Daoy (cell line): ENCODE data around the gene GPR85. TPM values are rescaled to one million over a fixed set of nuclear protein-coding genes. Genes with fewer than 3 reads are reported as not detected.
"Not testable (repeated sequence)": the region's sequence is repeated elsewhere in the genome, so short reads cannot be mapped to it uniquely, and the experiment has no call there.

Experiments used
- DNase-seq: peaks from one replicate; pipeline ENCODE4 v3.0.0-alpha.2; 2015; ENCODE audit warnings: low read depth
- total RNA-seq: library from RNA; depleted of rRNA; stranded (reverse); fragments of >200 nt; shearing (Covaris generic); gene quantifications from 2 replicates; pipeline ENCODE4 v1.2.3, GENCODE V29; 2014; rRNA removed

Gene GPR85, protein sequence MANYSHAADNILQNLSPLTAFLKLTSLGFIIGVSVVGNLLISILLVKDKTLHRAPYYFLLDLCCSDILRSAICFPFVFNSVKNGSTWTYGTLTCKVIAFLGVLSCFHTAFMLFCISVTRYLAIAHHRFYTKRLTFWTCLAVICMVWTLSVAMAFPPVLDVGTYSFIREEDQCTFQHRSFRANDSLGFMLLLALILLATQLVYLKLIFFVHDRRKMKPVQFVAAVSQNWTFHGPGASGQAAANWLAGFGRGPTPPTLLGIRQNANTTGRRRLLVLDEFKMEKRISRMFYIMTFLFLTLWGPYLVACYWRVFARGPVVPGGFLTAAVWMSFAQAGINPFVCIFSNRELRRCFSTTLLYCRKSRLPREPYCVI
- total RNA-seq, result 1.4 and 3.4 TPM in 2 replicates

DNA sequence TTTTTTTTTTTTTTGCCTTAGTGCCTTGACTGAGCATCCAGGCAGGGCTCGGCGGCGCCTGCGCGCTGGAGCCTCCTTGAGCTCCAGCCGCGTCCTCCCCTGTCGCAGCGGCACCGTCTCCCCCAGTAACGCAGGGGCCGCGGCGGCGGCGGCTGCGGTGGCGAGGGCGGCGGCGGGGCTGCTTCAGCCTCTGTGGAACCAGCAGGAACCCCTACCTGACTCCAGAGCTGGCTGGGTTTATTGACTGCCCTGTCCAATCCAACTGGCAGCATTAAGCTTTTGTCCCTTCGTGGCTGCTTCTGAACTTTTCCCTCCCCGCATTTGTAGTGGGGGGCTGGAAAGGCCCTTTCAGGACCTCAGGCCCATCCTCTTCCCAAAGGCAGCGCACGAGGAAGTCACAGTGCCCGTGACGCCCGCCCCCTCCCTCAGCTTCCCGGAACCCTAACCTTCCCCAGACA, at the start of gene GPR85:
GPR85 (minus strand) TSS at position 397 of the 458 bp plus-strand sequence. CDS start 2,106 bp downstream, outside the sequence.
- peak; percentile 90 for DNase-seq

DNA sequence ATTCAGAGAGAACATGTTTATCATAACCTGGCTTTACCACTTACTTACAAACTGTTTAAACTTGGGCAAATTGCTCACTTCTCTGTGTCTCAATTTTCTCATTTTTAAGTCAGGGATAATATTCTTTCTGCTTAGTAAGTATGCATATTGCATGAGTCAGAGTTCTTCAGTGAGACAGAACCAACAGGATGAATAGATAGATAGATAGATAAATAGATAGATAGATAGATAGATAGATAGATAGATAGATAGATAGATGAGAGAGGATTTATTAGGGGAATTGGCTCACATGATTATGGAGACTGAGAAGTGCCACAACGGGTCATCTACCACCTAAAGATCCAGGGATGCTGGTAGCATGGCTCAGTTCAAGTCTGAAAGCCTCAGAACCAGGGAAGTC, 47.4 kb upstream of the GPR85 start:
- no peak for DNase-seq

DNA sequence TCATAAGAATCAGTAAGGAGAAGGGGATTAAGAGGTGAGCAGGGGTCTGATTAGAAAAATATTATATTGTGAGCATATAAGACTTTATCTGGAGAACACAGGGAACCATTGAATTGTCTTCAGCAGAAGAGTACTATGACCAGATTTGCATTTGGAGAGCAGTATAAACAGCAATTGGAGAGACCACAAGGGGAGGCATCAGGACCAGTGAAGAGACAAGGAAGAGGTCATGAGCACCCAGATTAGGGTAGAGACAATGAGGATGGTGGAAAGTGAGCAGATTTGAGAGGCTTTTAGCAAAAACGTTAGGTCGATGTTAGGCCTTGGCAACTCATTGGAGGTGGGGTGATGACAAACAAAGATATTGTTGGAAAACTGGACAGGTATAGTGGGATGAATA, 44.7 kb upstream of the GPR85 start:
- no peak for DNase-seq

DNA sequence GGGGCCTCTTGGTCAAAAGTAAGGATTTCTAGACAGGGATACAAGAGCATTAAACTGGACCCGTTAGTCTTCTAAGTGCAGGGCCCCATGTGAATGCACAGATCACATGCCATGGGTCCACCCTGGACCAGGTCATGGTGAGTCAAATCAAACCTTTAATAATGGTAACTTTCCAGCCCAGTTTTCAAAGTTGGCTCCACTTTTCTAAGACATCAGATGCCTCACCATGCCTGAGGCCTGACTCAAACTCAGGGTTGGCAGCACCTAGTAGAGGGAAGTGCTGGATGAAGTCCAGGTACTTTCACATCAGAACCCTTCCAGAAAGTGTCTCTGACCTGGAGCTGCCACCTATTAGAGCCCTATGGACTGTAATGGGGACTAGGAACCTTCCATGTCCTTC, 41.4 kb upstream of the GPR85 start:
- DNase-seq, result no peak

DNA sequence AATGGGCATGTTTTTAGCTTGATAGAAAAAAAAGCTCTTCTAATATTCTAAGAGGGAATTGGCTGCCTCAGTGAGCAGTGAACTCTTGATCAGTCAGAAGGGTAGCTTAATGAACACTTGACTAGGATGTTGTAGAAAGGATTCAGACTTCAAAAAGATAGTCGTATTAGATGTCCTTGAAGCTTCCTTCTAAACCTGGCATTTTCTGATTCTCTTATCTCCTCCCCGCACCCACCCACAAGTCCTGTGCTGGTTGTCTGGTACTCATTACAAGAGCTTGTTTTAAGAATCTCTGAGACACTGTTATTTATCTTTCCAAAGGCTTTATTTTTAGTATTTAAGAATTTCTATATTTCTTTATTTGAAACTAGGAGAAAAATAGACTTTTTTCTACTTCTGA, 39.1 kb upstream of the GPR85 start:
- DNase-seq, result no peak

DNA sequence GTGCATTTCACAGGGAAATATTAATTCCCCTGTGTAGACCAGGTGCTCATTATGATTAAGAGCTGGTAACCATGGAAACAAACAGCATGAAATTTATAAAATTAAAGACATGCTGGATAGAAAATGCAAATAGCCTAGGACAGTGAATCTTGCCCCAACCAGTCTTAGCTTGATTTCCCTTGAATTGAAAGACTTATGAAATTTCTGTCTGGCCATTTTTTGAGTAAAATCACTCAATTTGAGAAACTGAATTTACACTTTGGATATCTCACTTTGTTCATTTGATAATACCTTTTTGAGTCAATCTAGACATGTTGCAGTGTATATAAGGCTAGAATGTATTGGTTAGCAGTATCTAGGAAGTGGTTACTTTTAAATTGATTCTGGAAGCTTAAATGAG, 36.1 kb upstream of the GPR85 start:
- DNase-seq, result no peak

DNA sequence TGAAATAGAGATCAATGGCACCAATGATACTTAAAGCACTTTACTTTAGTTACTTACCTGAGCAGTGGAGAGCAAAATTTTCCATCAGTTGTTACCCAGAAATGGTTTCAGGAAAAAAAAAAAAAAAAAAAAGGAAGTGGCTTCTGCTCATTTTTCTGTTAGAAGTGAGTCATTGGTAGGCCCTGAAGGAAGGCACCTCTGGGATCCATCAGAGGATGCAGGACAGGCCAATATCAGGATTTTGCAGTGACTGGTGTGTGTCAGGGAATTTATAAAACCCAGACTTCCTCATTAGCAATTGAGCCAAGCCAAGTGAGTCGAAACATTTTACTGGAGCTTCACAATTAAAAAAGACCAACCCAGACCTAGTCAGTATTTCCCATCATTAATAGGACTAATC, 34.0 kb upstream of the GPR85 start:
- DNase-seq, result no peak

DNA sequence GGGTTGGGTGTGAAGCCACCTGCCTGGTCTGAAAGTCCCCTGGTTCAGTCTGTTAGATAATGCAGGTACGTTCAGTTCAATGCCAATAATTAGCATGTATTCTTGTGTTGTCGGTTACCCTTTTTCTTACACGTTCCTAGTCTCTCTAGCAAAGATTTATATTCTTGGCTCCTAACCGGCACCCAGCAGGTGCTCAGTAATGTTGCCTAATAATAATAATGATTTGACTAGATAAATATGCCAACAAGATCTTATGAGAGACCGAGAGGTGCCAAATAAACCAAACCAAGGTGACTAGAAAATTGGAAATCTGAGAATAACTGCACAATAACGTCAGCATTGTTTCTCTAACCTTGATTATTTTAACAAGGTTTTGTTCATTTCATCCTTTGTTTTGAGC, 32.8 kb upstream of the GPR85 start:
- no peak for DNase-seq

DNA sequence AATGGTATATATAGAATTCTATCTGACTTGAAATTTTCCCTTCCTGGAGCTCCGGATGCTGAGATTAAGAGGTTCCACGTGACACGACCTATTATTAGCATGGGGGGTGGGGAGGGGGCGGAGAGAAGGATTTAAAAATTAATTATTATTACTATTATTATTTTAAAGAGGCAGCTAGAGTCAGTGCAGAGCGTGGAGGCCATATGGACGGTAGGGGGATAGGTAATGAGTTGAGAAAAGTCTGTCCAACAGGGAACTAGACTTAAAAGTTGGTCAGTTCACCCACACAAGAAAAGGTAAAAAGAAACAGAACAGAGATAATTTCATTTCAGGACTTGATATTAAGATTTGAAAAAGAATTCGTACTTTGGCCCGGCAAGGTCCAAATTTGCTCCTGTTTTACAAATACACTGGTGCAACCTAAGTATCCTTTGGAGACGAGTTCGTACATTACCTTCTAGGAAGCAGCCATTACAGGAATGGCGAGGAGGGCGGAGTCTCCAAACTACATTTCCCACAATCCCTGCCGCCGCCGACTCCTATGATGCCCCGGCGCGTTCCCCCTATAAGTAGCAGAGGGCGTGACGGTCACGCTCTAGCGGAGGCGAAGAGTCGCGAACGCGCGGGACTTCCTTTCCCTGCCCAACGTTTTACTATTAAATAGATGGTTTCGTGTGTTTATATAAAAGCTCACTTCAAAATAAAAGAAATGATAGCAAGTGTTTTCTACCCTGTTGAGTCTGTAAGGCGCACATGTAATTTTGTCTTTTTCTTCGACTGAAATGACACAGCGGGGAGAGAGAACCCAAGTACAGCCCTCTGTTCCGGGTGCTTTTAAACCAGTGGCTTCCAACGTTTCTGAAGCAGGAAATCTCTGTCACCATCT, 31.7 kb upstream of the GPR85 start, which contains the start of gene SMIM30:
SMIM30 (minus strand) TSS at position 481 of the 886 bp plus-strand sequence. CDS start 976 bp downstream, outside the sequence.
- DNase-seq, result peak; percentile 96

DNA sequence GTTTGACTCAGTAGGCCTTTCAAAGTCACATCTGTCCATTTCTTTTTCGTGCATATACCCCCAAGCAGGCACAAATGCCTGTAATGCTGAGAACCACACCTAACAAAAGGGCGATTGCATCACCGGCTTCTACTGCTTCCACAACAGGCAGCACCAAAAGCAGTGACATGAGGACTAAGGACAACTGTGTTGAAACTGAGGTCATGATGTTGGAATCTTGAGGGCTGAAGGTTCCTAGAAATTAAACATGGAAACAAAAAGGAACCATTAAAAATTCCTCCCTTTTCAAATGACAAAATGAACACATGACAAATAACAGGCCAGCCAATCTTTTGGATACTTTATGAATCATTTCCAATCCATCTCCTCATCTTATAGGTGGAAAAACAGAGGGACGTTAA, 30.7 kb upstream of the GPR85 start:
- DNase-seq, result not testable (repeated sequence)

DNA sequence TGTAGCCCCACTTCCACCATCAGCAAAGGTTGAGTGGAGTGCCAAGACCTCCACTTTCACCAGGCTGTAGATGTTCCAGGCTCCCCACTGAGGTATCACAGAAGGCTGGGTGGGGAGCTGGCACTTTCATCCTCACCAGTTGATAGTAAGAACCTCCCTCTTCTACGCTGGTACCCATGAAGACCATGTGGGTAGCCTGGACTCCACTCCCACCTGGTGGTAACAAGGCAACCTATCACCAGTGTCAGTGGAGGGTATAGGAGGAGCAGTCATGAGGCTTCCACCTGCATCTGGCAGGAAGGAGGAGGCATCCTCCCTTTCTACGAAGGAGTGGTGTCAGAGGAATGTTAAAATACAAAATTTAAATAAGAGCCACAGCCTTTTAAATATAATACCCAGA, 27.3 kb upstream of the GPR85 start:
- DNase-seq, result no peak

DNA sequence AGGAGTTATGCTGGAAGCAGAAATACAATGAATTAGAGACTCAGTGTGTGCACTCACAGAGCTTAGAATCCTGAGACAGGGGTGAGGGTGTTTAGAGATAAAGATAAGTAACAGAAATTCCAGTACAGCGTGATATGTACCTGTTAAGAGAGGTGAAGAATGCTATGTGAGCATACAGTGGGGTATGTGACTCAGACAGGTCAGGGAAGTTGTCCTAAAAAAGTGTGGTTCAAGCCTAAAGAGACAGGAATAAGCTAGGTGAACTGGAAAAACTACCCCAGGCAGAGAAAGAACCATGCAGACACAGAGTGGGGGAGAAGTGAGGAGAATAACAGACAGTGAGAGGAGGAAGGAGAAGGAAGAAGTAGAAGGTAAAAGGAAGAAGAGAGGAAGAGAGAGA, 23.1 kb upstream of the GPR85 start:
- no peak for DNase-seq

DNA sequence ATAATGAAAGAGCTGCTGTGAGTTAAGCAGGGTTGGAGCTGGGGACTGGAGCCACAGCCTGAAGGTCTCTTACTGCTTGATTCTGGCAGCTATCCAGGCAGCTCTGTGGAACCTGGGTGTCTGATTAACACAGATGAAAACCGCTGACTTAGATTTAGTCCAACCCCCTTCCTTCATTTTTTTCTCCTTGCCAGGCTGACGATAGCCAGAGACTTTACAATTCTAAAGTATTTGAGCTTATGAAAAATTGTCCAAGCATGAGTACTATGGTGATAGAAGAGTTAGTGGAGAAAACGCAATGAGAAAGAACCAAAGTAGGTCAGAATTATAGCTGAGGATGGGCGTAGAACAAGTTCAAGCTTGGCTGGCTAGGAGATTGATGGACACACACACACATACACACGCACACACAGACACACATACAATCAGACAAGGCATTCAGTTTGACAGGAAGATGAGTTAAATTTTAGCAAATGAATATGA, 13.5 kb upstream of the GPR85 start:
- peak; percentile 72 for DNase-seq

DNA sequence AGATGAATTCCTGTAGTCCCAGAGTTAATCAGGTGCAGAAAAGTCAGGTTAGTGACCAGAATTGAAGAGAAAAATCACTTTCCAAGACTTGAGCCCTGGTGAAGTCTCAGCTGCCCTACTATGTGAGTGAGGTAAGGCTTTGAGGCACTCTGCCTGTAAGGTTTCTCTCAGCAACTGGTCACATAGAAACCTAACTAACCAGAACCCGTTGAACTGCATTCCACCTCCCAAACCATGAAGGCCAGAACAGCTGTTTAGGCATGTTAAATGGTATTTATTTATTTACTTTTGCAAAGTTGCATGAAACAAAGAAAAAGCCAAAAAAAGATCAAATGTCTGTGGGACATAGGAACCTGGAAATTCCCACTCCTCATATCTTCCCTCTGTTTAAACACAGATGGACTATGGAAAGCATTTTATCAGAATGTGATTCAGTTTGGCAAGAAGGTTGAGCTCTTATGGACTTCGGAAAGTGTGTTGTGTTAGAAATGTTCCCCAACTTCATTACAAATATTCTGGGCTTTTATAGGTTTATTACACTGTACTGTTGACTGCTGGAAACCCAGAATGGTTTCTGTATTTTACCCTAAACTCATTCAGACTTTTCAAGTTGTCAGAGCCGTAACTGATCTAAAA, 12.8 kb upstream of the GPR85 start:
- no peak for DNase-seq

DNA sequence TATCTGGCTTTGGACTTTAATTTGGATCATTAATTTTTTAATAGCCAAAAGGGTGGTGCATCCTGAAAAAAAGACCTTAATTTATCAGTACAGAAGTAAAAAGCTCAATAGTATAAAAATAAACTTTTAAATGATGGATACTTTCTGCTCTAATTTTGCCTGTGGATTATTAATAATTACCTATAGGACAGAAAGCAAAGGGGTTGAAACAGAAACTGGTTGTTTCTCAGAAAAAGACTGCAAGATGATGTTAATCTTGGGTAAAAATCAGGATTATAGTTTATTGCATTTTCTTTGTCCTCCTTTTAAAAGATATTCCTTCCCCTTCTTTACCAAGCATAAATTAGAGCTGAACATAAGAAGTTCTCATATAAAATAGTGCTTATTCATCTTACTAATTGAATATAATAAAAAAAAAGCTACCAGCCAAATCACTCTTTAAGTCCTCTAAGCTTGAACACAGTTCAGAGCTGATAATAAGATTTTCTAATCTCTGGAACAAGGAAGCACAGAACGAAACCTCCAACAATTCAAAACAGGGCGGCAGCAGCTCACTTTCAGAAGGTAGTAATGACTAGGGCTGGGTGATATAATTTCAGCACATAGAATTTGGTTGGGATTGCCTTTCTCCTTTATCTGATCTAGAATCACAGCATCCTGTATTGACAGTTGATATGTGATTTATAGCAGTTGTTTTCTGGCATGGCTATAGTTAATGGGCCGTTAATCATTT, 8.1 kb upstream of the GPR85 start:
- no peak for DNase-seq

DNA sequence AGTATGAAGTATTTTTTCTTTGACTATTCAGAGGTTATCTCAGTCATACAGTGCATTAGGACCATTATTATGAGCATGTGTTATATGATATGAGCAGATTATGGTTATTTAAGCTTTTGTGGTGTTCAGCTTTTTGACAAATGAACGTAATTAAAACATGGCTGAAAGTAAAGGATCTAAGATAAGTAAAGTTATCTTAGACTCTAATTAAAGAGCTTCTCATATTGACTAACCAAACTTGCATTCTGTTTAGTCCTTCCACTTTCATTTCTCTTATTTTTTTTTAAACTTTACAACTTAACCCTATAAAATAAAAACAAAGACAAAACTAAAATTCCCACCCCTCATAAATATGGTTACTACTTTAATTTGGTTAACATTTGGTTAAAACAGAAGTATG, 6.9 kb upstream of the GPR85 start:
- DNase-seq, result no peak

DNA sequence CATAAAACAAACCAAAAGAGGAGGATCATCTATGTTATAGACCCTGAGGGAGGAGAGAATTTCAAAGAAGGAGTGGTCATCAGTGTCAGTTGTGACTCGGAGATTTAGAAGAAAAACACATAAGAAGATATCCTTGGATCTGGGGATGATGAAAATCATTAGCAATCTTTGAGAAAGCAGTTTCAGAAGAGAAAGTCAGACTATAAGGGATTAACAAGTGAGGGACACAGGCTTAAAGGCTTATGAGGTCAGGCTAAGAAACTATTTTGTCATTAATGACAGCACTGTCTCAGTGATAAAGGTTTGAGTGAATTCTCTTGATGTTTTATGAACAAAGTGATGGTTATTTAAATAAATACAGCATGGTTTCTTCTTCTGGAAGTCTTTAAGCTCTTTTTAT, 6.1 kb upstream of the GPR85 start:
- DNase-seq, result no peak

DNA sequence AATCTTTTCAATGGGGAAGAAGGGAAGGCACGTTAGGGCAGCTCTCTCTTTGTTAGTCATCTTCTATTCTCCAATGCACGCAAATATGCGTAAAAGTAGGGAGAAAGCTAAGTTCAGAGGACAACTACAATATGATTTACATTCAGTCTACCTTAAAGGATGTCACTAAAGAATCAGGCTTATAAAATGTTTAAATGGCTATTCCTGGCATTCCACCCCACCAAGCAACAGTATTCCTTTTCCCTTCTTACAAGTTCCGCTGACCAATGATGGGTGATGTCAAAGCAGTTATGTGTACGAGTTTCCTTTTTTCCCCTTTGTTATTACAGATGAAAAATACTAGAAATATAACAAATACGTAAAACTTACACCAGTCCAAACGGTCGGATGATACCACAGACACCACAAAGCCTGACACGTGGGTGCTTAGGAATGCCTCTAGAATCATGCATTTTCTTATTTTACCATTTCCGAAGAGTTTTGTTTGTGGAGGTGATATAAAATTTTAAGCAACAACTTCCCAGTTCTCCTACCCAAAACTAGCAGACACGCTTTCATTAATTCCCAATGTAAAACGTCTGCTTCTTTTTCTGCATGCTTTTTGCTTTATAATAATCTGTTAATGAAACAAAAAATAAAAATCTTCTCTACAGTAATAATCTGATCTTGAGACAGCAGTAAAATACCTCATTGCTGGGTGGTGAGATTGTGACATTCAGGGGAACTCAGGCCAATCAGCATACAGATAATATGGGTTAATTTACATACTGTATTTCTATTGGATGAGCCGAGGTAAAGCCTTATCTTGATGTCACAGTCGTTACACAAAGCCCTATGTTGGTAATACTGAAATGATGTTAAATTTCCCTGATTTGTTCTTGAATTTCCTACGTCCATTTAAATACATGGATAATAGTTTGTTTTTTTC, 708 bp upstream of the GPR85 start:
- peak; percentile 84 for DNase-seq

DNA sequence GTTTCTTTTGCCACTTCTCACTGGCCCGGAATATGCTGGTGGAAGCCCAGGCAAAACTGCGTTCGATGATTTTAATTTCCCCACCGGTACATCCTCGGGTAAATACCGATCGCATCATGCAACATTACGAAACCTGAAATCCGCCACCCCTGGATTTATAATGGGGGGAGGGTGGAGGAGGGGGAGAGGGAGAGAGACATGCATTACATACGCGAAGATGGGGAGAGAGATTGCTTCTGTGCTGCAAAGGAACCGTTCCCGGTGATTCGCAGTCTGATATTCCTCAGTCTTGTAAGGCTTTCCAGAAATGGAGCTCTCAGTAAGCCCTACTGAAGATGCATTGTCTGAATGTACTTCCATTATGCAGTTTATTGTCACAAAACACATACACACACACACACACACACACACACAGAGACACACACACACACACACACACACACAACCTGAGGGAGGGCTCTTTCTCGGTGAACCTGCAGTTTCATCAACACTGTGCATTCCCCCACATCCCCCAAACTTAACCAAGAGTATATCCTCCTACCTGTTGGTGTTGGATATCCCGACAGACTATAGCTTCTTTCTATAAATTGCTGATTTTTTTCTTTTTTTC, 741 bp downstream of the GPR85 start:
- peak; percentile 31 for DNase-seq
